OCI-LY1 (cell line): Measurements from ENCODE around the gene KCTD1.

Source experiments
- H2AFZ ChIP-seq: fragments of 200-600 bp; sonication (generic), shearing (Covaris generic); 2 replicates; pipeline ENCODE4 v1.6.0; 2014; ENCODE audit warnings: antibody characterized with exemption, mild to moderate bottlenecking, low read length
- H3F3A ChIP-seq: fragments of 200-600 bp; sonication (generic), shearing (Covaris generic); 2 replicates; pipeline ENCODE4 v1.6.0; 2014; ENCODE audit warnings: mild to moderate bottlenecking, antibody characterized with exemption, low read length, moderate library complexity; ENCODE audit not compliant: insufficient read depth
- H3K27ac ChIP-seq: fragments of 200-600 bp; sonication (generic); 2 replicates; pipeline ENCODE4 v1.5.1; 2014; ENCODE audit warnings: low read length, mixed run types, mild to moderate bottlenecking, low read depth; ENCODE audit not compliant: poor library complexity, severe bottlenecking
- H3K27me3 ChIP-seq: fragments of 200-600 bp; sonication (generic); 2 replicates; pipeline ENCODE4 v1.6.0; 2014; ENCODE audit warnings: antibody characterized with exemption, mild to moderate bottlenecking, low read length, moderate library complexity; ENCODE audit not compliant: insufficient read depth
- H3K36me3 ChIP-seq: fragments of 200-600 bp; sonication (generic); 2 replicates; pipeline ENCODE4 v1.6.1; 2014; ENCODE audit warnings: mild to moderate bottlenecking, antibody characterized with exemption, low read length, moderate library complexity, mixed read lengths; ENCODE audit not compliant: insufficient read depth
- H3K4me1 ChIP-seq: fragments of 200-600 bp; sonication (generic); 2 replicates; pipeline ENCODE4 v1.5.1; 2014; ENCODE audit warnings: mild to moderate bottlenecking, low read length, moderate library complexity; ENCODE audit not compliant: insufficient read depth, severe bottlenecking
- H3K4me2 ChIP-seq: fragments of 200-600 bp; sonication (generic), shearing (Covaris generic); 2 replicates; pipeline ENCODE4 v1.6.1; 2014; ENCODE audit warnings: low read length
- H3K4me3 ChIP-seq: fragments of 200-600 bp; sonication (generic); 2 replicates; pipeline ENCODE4 v1.5.1; 2014; ENCODE audit warnings: low read length, low read depth, mild to moderate bottlenecking, mixed read lengths; ENCODE audit not compliant: poor library complexity, severe bottlenecking
- H3K79me2 ChIP-seq: fragments of 200-600 bp; shearing (Covaris generic); 2 replicates; pipeline ENCODE4 v1.6.1; 2016; ENCODE audit warnings: mixed run types, low read length, mixed read lengths; ENCODE audit not compliant: insufficient read depth
- H3K9ac ChIP-seq: fragments of 200-600 bp; sonication (generic), shearing (Covaris generic); 2 replicates; pipeline ENCODE4 v1.6.1; 2014; ENCODE audit warnings: mild to moderate bottlenecking, low read length, mixed read lengths
- H3K9me2 ChIP-seq: fragments of 200-600 bp; sonication (generic), shearing (Covaris generic); 2 replicates; pipeline ENCODE4 v1.6.1; 2014; ENCODE audit warnings: low read depth, mild to moderate bottlenecking, low read length, mixed read lengths
- H3K9me3 ChIP-seq: fragments of 200-600 bp; shearing (Covaris generic); 2 replicates; pipeline ENCODE4 v1.6.1; 2014; ENCODE audit warnings: low read length, mixed read lengths
- H4K20me1 ChIP-seq: fragments of 200-600 bp; sonication (generic), shearing (Covaris generic); 2 replicates; pipeline ENCODE4 v1.6.0; 2016; ENCODE audit warnings: mild to moderate bottlenecking, low read length; ENCODE audit not compliant: insufficient read depth
- EZH2 ChIP-seq: fragments of 200-600 bp; sonication (generic), shearing (Covaris generic); IDR thresholded peaks from 2 replicates; pipeline ENCODE4 v1.8.0; 2017; ENCODE audit warnings: borderline replicate concordance, mixed run types, mild to moderate bottlenecking, antibody characterized with exemption, low read length, moderate library complexity, mixed read lengths
- TF ChIP-seq, protein P1 (sequence below): fragments of 200-600 bp; sonication (generic), shearing (Covaris generic); IDR thresholded peaks from 2 replicates; pipeline ENCODE4 v1.5.1; 2017; ENCODE audit warnings: mild to moderate bottlenecking, antibody characterized with exemption, low read length, moderate library complexity, mixed read lengths

Gene KCTD1

DNA sequence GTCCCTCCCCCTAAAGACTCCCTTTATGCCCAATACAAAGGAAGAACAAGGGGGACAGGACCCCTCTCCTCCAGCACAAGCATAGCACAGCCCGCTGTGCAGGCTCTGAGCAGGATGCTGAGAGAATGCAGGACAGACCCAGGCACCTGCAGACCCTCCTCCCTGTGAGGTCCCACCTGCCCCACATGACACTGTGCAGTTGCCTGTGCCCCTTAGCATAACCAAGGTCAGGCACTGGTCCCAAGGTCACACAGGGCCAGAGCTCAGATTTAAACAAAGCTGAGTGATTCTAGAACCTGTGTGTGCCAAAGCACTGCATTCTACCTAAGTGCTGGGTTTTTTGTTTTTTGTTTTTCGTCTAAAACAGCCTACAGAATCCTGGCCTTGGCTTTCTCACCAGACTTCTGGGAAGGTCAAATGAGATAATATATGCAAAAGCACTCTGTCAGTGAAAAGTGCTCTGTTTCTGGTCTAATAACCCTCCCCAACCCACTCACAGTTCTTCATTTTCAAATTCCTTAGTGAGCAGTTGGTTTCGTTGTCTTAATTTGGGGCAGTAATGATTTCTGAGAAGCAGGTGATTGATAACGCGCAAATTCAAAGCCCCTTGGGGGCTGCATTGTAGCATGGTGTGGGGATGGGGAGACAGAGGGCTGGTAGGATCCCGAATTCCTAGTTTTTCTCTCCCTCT, 125.7 kb downstream of the KCTD1 start:
- no peaks in the 10 kb centered on the region for H3K36me3 ChIP-seq
- H4K20me1 ChIP-seq: no peaks in the 10 kb centered on the region
- no peaks in the 10 kb centered on the region for H3K79me2 ChIP-seq
- no peak overlapping the region for H2AFZ ChIP-seq
- no peak overlapping the region for H3K4me2 ChIP-seq
- H3K4me3 ChIP-seq: no peak overlapping the region
- H3K9me2 ChIP-seq: no peaks in the 10 kb centered on the region
- H3K9ac ChIP-seq: no peak overlapping the region
- H3K9me3 ChIP-seq: no peaks in the 10 kb centered on the region
- H3F3A ChIP-seq: no peaks in the 10 kb centered on the region
- TF ChIP-seq, protein P1, sequence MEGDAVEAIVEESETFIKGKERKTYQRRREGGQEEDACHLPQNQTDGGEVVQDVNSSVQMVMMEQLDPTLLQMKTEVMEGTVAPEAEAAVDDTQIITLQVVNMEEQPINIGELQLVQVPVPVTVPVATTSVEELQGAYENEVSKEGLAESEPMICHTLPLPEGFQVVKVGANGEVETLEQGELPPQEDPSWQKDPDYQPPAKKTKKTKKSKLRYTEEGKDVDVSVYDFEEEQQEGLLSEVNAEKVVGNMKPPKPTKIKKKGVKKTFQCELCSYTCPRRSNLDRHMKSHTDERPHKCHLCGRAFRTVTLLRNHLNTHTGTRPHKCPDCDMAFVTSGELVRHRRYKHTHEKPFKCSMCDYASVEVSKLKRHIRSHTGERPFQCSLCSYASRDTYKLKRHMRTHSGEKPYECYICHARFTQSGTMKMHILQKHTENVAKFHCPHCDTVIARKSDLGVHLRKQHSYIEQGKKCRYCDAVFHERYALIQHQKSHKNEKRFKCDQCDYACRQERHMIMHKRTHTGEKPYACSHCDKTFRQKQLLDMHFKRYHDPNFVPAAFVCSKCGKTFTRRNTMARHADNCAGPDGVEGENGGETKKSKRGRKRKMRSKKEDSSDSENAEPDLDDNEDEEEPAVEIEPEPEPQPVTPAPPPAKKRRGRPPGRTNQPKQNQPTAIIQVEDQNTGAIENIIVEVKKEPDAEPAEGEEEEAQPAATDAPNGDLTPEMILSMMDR: no peak
- no peak for TF ChIP-seq EZH2
- no peaks in the 10 kb centered on the region for H3K27me3 ChIP-seq
- no peak overlapping the region for H3K27ac ChIP-seq
- no peaks in the 10 kb centered on the region for H3K4me1 ChIP-seq

DNA sequence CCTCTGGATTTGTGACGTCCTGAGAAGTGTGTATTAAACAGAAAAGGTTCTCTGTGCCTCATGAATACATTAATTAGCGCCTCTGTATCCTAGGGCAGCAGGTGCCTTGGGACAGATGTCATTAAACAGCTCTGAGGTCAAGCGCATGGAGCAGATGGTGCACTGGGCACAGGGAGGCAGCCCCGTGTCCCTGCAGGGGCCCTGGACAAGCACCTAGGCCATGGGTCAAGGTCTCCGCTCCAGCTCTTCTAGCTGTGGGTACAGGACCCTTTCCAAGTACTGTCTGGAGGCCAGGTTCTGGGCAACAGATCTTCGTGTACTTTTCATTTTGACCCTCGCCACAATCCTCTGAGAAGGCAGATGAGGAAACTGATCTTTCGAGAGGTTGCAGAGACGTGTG, 126.4 kb downstream of the KCTD1 start:
- TF ChIP-seq, protein P1: no peak
- no peak for TF ChIP-seq EZH2
- Histone ChIP-seq H3K4me1 (no peaks in the 10 kb centered on the region), H3K36me3 (no peaks in the 10 kb centered on the region), H3K27me3 (no peaks in the 10 kb centered on the region), H3K79me2 (no peaks in the 10 kb centered on the region), H3F3A (no peaks in the 10 kb centered on the region), H3K9me2 (no peaks in the 10 kb centered on the region), H3K9me3 (no peaks in the 10 kb centered on the region), H3K9ac (no peak overlapping the region), H3K4me3 (no peak overlapping the region), H2AFZ (no peak overlapping the region), H3K4me2 (no peak overlapping the region), H4K20me1 (no peaks in the 10 kb centered on the region), H3K27ac (no peak overlapping the region)

DNA sequence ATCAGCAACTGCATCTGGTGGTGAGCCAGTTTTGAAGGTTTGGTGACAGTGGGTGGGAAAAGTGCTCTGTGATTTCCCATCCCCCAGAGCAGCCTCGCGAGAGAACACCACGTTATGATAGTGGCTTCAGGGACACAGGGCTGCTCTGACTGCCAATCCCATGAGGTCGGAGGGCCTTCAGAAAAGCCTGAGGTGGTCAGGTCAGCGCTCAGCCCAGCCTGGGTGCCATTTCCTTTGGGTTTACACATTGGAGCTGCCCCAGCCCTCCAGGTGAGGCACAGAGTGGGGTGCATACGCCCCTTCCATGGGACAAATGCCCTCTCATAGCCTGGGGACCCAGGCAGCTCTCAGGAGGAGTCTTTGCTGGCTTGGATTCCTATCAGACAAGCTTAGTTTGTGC, 126.8 kb downstream of the KCTD1 start:
- no peak for TF ChIP-seq EZH2
- TF ChIP-seq, protein P1: no peak
- Histone ChIP-seq H3K9me3 (no peaks in the 10 kb centered on the region), H2AFZ (no peak overlapping the region)

More for the DNA sequence above, 126.8 kb downstream of the KCTD1 start:
- Histone ChIP-seq H3K27ac (no peak overlapping the region), H3K27me3 (no peaks in the 10 kb centered on the region), H3K79me2 (no peaks in the 10 kb centered on the region), H3K36me3 (no peaks in the 10 kb centered on the region), H4K20me1 (no peaks in the 10 kb centered on the region), H3K4me2 (no peak overlapping the region), H3F3A (no peaks in the 10 kb centered on the region), H3K4me1 (no peaks in the 10 kb centered on the region), H3K9me2 (no peaks in the 10 kb centered on the region), H3K9ac (no peak overlapping the region), H3K4me3 (no peak overlapping the region)
